ENCODE measurements around the gene CELF2.

The CELF2 gene

GRCh38 chr10:11255156-11255555 is 237.5 kb downstream of the CELF2 start:
- DNase-seq: no peak

GRCh38 chr10:11255796-11256444 is 238.2 kb downstream of the CELF2 start:
- no peak for DNase-seq

- DNase-seq: no peak
Observed at GRCh38 chr10:11256896-11257295, 239.2 kb downstream of the CELF2 start.

- DNase-seq: no peak
Observed at GRCh38 chr10:11257440-11258090, 239.9 kb downstream of the CELF2 start.

GRCh38 chr10:11260170-11260569 is 242.5 kb downstream of the CELF2 start:
- no peak for DNase-seq

GRCh38 chr10:11261143-11261542 is 243.5 kb downstream of the CELF2 start:
- no peak for DNase-seq

GRCh38 chr10:11261687-11262493 is 244.2 kb downstream of the CELF2 start:
- no peak for DNase-seq

GRCh38 chr10:11262494-11263345 is 245.0 kb downstream of the CELF2 start:
- DNase-seq: no peak

- no peak for DNase-seq
Observed at GRCh38 chr10:11263767-11264166, 246.1 kb downstream of the CELF2 start.

GRCh38 chr10:11264296-11265048 is 246.8 kb downstream of the CELF2 start:
- DNase-seq: no peak

- DNase-seq: no peak
Observed at GRCh38 chr10:11265484-11265883, 247.8 kb downstream of the CELF2 start.

GRCh38 chr10:11266426-11266825 is 248.8 kb downstream of the CELF2 start:
- no peak for DNase-seq

GRCh38 chr10:11270135-11270857 is 252.6 kb downstream of the CELF2 start:
- peak; percentile 78 for DNase-seq

- DNase-seq: no peak
Observed at GRCh38 chr10:11270858-11271179, 253.1 kb downstream of the CELF2 start.

GRCh38 chr10:11272915-11273389 is 255.3 kb downstream of the CELF2 start:
- DNase-seq: no peak

GRCh38 chr10:11274452-11274851 is 256.8 kb downstream of the CELF2 start:
- DNase-seq: no peak

GRCh38 chr10:11275651-11276050 is 258.0 kb downstream of the CELF2 start:
- no peak for DNase-seq

GRCh38 chr10:11276449-11276990 is 258.8 kb downstream of the CELF2 start:
- DNase-seq: no peak

- no peak for DNase-seq
Observed at GRCh38 chr10:11279314-11279713, 261.6 kb downstream of the CELF2 start.

GRCh38 chr10:11280187-11280932 is 262.7 kb downstream of the CELF2 start:
- DNase-seq: no peak
